ENCODE data around the gene TNFRSF19.

- TF ChIP-seq CTCF (IDR thresholded peaks at IDR 0.05; ENCODE audit: poor library complexity) (no peak), EZH2phosphoT487 (IDR thresholded peaks at IDR 0.05; ENCODE audit: low read depth, severe bottlenecking, unreplicated experiment) (no peak)
Measured at GRCh38 chr13:23572836-23573235, 2.6 kb downstream of the TNFRSF19 start.
